ENCODE data around the gene TMEM39A. TPM values are rescaled to one million over a fixed set of nuclear protein-coding genes. Genes with fewer than 3 reads are reported as not detected.

TMEM39A gene
- total RNA-seq, 2 experiments from 2014 or later, result 54.1 to 58.0 TPM

DNA sequence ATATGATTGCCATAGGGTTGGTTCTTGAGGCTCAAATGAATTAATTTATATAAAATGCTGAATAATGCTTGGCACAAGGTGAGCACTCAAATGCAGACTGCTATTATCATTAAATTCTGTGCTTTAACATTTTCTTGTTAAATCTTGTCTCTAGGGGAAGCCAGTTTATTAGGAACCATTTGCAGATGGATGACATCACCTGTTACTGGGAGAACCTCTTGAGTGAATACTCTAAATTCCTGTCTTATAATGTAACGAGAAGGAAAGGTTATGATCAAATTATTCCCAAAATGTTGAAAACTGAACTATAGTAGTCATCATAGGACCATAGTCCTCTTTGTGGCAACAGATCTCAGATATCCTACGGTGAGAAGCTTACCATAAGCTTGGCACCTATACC is 28.7 kb upstream of the TMEM39A start:
- Mint-ChIP-seq H3K36me3 (ENCODE audit: low read depth) (peaks cover 55% of the 10 kb centered on the region), H3K27ac (no peak overlapping the region), H3K4me3 (no peak overlapping the region), H3K9me3 (no peaks in the 10 kb centered on the region), H3K4me1 (ENCODE audit: low read depth) (no peaks in the 10 kb centered on the region), H3K27me3 (no peaks in the 10 kb centered on the region)
- CTCF ChIA-PET, result no interaction called here
- POLR2A ChIA-PET, result no interaction called here
- ATAC-seq (ENCODE audit: poor library complexity), result no peak
- intact Hi-C loops (cut with DNase I, micrococcal nuclease), result loop anchor here in 1 of 2 experiments (10.0 kb wide), 2 partner anchors 853 to 1103 kb away; partner anchors contain the start of genes LRRC58 and NDUFB4
- Histone ChIP-seq H3K4me1 (ENCODE audit: insufficient read depth, low read length) (no peaks in the 10 kb centered on the region), H3K9me3 (ENCODE audit: control insufficient read depth in 1 of 2, insufficient read depth in 1 of 2, low read length in 2 of 2) (no peaks in the 10 kb centered on the region), H3K27ac (ENCODE audit: low read depth in 1 of 2, low read length in 2 of 2) (no peak overlapping the region), H3K36me3 (ENCODE audit: insufficient read depth, low read length) (peaks cover 33% of the 10 kb centered on the region), H3K27me3 (ENCODE audit: control insufficient read depth in 1 of 2, insufficient read depth in 2 of 2, low read length in 2 of 2) (no peaks in the 10 kb centered on the region), H3K4me3 (ENCODE audit: low read length) (no peak overlapping the region)
- no peak for DNase-seq
- no peak for TF ChIP-seq CTCF (IDR thresholded peaks at IDR 0.05)

- no peak overlapping the region for H3K4me3 Mint-ChIP-seq
- ChIA-PET POLR2A (interaction anchor here (1.1 to 3.5 kb wide), 3 partner anchors 8 to 27 kb away, joined by 4 to 15 read pairs (median 4); partner anchors contain the start of genes TIMMDC1 and TMEM39A), CTCF (interaction anchor here (1.4 kb wide), 1 partner anchor 14 kb away, joined by 3 read pairs; no protein-coding TSS in a partner anchor)
- H3K9me3 Mint-ChIP-seq, result no peaks in the 10 kb centered on the region
- H3K9me3 ChIP-seq (ENCODE audit: control insufficient read depth in 1 of 2, insufficient read depth in 1 of 2, low read length in 2 of 2), result no peaks in the 10 kb centered on the region
- no peaks in the 10 kb centered on the region for H3K27me3 ChIP-seq (ENCODE audit: control insufficient read depth in 1 of 2, insufficient read depth in 2 of 2, low read length in 2 of 2)
- H3K4me1 Mint-ChIP-seq (ENCODE audit: low read depth), result no peaks in the 10 kb centered on the region
- peaks cover 75% of the 10 kb centered on the region for H3K36me3 Mint-ChIP-seq (ENCODE audit: low read depth)
- no peak for ATAC-seq (ENCODE audit: poor library complexity)
- peaks cover 52% of the 10 kb centered on the region for H3K36me3 ChIP-seq (ENCODE audit: insufficient read depth, low read length)
- H3K27ac Mint-ChIP-seq, result no peak overlapping the region
- no peak overlapping the region for H3K27ac ChIP-seq (ENCODE audit: low read depth in 1 of 2, low read length in 2 of 2)
- no peaks in the 10 kb centered on the region for H3K4me1 ChIP-seq (ENCODE audit: insufficient read depth, low read length)
- H3K4me3 ChIP-seq (ENCODE audit: low read length), result no peak overlapping the region
- no peaks in the 10 kb centered on the region for H3K27me3 Mint-ChIP-seq
- intact Hi-C loops (cut with DNase I, micrococcal nuclease), result loop anchor here in 1 of 2 experiments (10.0 kb wide), 2 partner anchors 855 to 1105 kb away; partner anchors contain the start of genes LRRC58 and NDUFB4
- no peak for TF ChIP-seq CTCF (IDR thresholded peaks at IDR 0.05)
- DNase-seq, result no peak
Observed at GRCh38 chr3:119490153-119490552, 26.7 kb upstream of the TMEM39A start.

GRCh38 chr3:119485563-119485962 is 22.1 kb upstream of the TMEM39A start:
- Histone ChIP-seq H3K4me1 (ENCODE audit: insufficient read depth, low read length) (no peaks in the 10 kb centered on the region), H3K36me3 (ENCODE audit: insufficient read depth, low read length) (peaks cover 66% of the 10 kb centered on the region), H3K4me3 (ENCODE audit: low read length) (no peak overlapping the region), H3K9me3 (ENCODE audit: control insufficient read depth in 1 of 2, insufficient read depth in 1 of 2, low read length in 2 of 2) (no peaks in the 10 kb centered on the region), H3K27me3 (ENCODE audit: control insufficient read depth in 1 of 2, insufficient read depth in 2 of 2, low read length in 2 of 2) (no peaks in the 10 kb centered on the region), H3K27ac (ENCODE audit: low read depth in 1 of 2, low read length in 2 of 2) (no peak overlapping the region)
- H3K36me3 Mint-ChIP-seq (ENCODE audit: low read depth), result peaks cover 86% of the 10 kb centered on the region
- ChIA-PET POLR2A (no interaction called here), CTCF (no interaction called here)
- H3K27me3 Mint-ChIP-seq, result no peaks in the 10 kb centered on the region
- H3K27ac Mint-ChIP-seq, result no peak overlapping the region
- ATAC-seq (ENCODE audit: poor library complexity) (no peak), DNase-seq (no peak)
- no peaks in the 10 kb centered on the region for H3K4me1 Mint-ChIP-seq (ENCODE audit: low read depth)
- H3K9me3 Mint-ChIP-seq, result no peaks in the 10 kb centered on the region
- H3K4me3 Mint-ChIP-seq, result no peak overlapping the region
- TF ChIP-seq CTCF (IDR thresholded peaks at IDR 0.05), result no peak
- intact Hi-C loops (cut with DNase I, micrococcal nuclease), result no loop called here
